HL-60/S4 (cell line): ENCODE measurements around the gene H2BK1.

Experiments used
- in situ Hi-C: fragments of 300-500 bp; cut with MboI; formaldehyde crosslinking; loops from 2 replicates; pipeline ENCODE4 v1.14.3; 2022; ENCODE audit warnings: low sequenced_read_pairs

Gene H2BK1

GRCh38 chr7:151232917-151233701 lies 22.8 kb upstream of the H2BK1 start:
- in situ Hi-C loops = no loop called here

- in situ Hi-C loops = no loop called here
These were observed 22.0 kb upstream of the H2BK1 start, which contains the start of gene CHPF2 for GRCh38 chr7:151232091-151232916. Gene CHPF2, plus strand, starts transcription at chr7:151232483. Its CDS starts 1,529 bp downstream, at chr7:151234012.

GRCh38 chr7:151231080-151231479 lies 20.8 kb upstream of the H2BK1 start:
- in situ Hi-C loops = no loop called here

- in situ Hi-C loops = no loop called here
These were observed 19.0 kb upstream of the H2BK1 start for GRCh38 chr7:151229249-151229648.

- in situ Hi-C loops = no loop called here
These were observed 18.0 kb upstream of the H2BK1 start for GRCh38 chr7:151228024-151228866.

GRCh38 chr7:151226875-151227782 lies 16.8 kb upstream of the H2BK1 start, which contains the start of gene ABCF2:
Gene ABCF2, minus strand, starts transcription at chr7:151227205. Its CDS starts 747 bp downstream, at chr7:151226458.
- in situ Hi-C loops = no loop called here

- in situ Hi-C loops = no loop called here
These were observed 16.2 kb upstream of the H2BK1 start for GRCh38 chr7:151226560-151226874.

GRCh38 chr7:151225948-151226510 lies 15.7 kb upstream of the H2BK1 start:
- in situ Hi-C loops = no loop called here

- in situ Hi-C loops = no loop called here
These were observed 13.4 kb upstream of the H2BK1 start for GRCh38 chr7:151223728-151224127.

- in situ Hi-C loops = no loop called here
These were observed 7.9 kb upstream of the H2BK1 start for GRCh38 chr7:151218170-151218569.

- in situ Hi-C loops = no loop called here
These were observed 5.1 kb upstream of the H2BK1 start for GRCh38 chr7:151215396-151215795.

- in situ Hi-C loops = no loop called here
These were observed 3.5 kb upstream of the H2BK1 start for GRCh38 chr7:151213826-151214225.

GRCh38 chr7:151212626-151213025 lies 2.3 kb upstream of the H2BK1 start:
- in situ Hi-C loops = no loop called here

- in situ Hi-C loops = no loop called here
These were observed 976 bp upstream of the H2BK1 start for GRCh38 chr7:151211155-151211772.

- in situ Hi-C loops = no loop called here
These were observed 700 bp downstream of the H2BK1 start for GRCh38 chr7:151209588-151209987.

- in situ Hi-C loops = no loop called here
These were observed 1.9 kb downstream of the H2BK1 start for GRCh38 chr7:151208253-151208862.

GRCh38 chr7:151207804-151208203 lies 2.5 kb downstream of the H2BK1 start:
- in situ Hi-C loops = no loop called here

GRCh38 chr7:151207315-151207714 lies 3.0 kb downstream of the H2BK1 start:
- in situ Hi-C loops = no loop called here

- in situ Hi-C loops = no loop called here
These were observed 3.4 kb downstream of the H2BK1 start for GRCh38 chr7:151206914-151207313.
